CD4-positive, alpha-beta T cell treated with Interleukin-2 at 100 ng/mL for 4 hours (primary cell): ENCODE measurements around the gene ZNF446.
A peak's percentile ranks its signal among the peaks of the same experiment; 100 is the strongest.
"Not testable (repeated sequence)": the region's sequence is repeated elsewhere in the genome, so short reads cannot be mapped to it uniquely, and the experiment has no call there.

Experiments used
- DNase-seq: peaks from one replicate; pipeline ENCODE4 v3.0.0-alpha.2; 2020; ENCODE audit warnings: low spot score

Gene ZNF446

DNA sequence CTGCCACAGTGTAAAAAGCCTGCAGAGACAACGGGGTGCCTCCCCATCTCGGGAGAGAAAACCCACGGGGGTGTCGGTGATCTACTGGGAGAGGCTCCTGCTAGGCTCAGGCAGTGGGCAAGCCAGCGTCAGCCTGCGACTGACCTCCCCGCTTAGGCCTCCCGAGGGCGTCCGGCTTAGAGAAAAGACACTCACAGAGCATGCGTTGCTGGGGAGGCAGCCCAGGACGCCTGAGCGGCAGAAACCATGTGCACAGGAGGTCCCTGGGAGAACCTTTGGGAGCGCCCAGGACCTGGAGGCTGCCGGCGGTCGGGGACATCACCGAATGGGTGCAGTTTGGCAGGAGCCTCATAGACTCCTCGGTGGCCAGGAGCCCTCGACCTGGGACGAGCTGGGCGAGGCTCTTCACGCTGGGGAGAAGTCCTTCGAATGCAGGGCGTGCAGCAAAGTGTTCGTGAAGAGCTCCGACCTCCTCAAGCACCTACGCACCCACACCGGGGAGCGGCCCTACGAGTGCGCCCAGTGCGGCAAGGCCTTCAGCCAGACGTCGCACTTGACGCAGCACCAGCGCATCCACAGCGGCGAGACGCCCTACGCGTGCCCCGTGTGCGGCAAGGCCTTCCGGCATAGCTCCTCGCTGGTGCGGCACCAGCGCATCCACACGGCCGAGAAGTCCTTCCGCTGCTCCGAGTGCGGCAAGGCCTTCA is 5.2 kb upstream of the ZNF446 start:
- not testable (repeated sequence) for DNase-seq

DNA sequence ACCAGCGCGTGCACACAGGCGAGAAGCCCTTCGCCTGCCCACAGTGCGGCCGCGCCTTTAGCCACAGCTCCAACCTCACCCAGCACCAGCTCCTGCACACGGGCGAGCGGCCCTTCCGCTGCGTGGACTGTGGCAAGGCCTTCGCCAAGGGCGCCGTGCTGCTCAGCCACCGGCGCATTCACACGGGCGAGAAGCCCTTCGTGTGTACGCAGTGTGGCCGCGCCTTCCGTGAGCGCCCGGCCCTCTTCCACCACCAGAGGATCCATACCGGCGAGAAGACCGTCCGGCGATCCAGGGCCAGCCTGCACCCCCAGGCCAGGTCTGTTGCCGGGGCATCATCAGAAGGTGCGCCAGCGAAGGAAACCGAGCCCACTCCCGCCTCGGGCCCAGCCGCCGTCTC is 4.4 kb upstream of the ZNF446 start:
- DNase-seq, result no peak

DNA sequence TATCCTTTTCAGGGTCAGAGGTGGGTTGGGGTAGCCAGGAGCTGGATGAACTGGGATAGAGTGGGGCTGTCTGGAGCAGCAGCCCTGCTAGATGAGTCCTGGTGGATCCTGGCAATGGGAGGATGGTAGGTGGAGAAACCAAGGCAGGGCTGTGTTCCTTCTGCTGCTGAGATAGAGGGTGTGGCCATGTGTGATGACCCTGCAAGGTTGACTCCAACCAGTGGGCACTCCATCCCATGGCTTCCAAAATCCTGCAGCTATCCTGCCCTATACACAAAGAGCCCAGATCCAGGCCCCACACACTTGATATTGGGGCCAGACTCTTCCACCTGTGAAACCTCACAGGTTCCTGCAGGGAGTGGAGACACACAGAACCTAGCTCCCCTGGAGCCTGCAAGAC is 2.4 kb upstream of the ZNF446 start:
- DNase-seq, result no peak

DNA sequence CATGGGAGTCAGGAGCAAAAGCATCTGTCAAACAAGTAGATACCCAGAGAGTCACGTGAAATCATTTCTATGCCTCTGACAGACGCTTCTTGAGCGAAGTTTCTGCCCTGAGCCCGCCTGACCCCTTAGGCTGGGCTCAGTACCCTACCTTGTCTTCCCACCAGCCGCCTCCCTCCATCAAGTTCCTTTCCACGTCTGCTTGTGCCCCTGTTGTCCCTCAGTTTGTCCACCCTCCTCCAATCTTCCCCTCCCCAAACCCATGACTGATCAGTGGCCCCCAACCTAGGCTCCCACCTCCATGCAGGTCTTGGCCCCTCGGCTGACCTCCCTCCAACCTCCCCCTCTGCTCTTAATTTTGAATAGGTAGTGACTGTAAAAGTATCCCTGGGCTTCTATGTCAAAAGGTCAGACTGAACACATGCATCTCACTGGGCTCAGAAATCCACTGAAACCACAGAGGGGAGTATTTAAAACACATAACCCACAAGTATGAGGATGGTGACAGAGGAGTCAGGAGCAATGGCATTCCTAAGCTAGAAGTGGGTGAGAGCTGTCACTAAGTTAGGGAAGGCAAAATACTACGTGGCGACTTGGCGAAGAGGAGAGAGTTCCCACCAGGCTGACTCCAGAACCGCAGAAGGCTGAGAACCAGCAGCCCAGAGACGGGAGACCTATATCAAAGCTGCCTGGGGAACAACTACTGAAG is 1.7 kb upstream of the ZNF446 start:
- no peak for DNase-seq

DNA sequence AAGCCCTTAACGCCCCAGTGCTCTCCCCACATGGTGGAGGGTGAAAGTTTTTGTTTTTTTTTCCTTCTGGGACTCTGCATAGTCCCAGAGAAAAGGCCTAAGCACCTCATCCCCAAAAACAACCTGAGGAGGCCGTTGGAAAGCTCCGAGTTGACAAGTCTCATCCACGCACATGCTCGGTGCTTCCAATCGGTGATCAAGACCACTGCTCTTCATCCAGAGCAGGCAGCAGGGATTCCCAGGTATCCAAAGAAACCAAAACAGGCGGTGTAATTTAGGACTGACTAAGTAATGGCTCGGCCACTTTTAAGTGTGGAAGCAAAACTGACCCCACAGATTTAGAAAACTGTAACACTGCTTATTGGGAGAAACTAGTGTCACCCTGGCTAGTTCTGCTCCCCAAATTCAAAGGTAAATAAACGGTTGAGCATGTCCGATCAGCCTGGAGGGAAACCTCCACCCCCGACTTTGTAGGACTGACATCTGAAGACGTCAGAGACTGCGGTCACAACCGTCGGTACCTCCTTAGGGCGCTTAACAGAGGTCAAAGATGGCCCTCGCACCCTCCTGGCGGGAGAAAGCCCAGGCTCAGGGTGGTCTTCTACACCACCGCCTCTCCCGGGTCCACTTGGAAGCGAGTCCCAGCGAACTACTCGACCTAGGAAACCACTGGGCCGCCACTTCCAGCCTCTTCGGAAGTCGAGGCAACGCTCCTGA is 997 bp upstream of the ZNF446 start:
- no peak for DNase-seq

DNA sequence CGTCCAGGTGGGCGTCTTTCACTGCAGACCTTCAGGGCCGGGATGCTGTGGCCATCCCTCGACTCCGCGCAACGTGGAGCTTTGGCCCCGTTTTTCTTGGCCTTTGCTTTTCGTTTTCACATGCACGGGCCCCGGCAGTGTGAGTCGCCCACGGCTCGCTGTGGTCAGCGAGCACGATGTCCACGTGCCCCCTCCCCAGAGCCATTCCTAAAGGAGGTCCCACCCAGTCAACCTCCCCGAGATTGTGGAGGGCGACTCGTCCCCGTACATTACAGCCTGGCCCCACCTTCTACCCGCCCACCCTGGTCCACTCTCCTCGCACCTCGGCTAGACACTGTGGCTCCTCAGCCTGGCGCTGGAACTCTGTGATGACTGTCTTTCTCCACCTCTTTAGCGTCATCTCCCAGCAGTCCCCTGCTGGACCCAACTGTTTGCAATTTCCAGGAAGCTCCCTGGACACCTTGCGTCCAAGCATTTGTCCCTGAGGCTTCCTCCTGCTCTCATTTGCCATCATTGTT is 405 bp downstream of the ZNF446 start:
- no peak for DNase-seq

DNA sequence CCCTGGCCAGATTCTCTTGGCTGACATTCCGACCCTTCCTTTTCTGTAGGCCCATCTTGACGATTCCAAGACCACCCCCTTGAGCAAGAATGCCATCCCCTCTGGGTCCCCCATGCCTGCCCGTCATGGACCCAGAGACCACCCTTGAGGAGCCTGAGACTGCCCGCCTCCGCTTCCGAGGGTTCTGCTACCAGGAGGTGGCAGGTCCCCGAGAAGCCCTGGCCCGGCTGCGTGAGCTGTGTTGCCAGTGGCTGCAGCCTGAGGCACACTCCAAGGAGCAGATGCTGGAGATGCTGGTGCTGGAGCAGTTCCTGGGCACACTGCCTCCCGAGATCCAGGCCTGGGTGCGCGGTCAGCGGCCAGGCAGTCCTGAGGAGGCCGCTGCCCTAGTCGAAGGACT is 978 bp downstream of the ZNF446 start:
- DNase-seq, result no peak

DNA sequence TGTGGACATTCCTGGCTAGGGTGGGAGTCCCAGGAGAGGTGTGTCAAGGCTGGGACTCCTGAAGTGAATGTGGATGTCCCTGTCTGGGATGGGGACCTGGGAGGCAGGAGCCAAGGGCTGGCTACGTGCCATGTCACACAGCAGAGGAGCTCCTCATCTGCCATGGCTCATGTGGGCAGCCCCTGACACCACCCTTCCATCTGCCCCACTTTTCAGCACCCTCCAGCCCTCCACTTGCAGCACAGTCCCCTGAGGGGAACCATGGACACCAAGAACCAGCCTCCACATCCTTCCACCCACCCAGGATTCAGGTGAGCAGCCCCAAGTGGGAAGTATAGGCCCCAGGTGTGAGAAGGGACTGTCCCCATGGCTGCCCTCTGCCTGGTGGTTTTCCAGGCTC is 1.7 kb downstream of the ZNF446 start:
- no peak for DNase-seq

DNA sequence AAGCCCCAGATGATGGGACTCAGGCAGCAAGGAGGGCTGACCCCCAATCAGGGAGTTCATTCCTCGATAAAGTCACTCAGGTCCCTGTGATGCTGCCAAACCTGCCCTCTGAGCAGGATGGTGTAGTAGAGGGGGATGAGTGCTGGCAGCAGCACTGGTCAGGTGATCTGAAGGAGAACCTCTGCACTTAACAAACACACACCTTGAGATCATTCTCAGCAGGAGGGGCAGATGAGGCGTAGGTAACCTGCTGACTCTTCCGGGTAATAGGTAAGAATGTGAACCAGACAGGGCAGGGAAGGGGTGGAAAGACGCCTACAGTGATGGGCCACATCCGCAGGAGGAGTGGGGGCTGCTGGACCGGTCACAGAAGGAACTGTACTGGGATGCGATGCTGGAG is 3.2 kb downstream of the ZNF446 start:
- no peak for DNase-seq

DNA sequence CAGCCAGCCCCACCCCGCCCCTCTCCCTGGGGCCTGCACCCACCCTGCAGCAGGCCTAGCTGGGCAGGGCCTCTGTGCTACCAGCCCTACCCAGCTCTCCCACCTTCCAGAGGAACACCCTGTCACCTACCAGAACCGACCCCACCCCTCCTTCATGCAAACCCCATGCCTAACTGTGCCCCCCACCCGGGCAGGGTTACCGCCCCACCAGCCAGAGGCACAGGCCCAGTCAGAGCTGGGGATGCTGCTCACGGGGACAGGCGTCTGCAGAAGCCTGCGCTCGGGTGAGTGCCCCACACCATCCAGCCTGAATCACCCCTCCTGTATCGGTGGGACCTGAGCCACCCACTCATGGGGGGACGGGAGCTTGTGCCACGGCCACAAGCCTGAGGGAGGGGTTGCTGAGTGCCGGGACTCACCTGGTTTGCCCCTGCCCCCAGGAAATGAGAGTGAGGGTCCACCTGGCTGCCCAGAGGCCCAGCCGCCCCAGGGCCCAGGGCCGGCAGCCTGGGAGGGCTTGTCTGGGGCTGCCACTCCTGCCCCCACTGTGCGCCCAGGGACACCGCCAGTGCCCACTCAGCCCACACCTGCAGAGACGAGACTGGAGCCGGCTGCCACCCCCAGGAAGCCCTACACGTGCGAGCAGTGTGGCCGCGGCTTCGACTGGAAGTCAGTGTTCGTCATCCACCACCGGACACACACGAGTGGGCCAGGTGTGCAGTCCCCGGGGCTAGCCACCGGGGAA is 3.8 kb downstream of the ZNF446 start:
- DNase-seq, result no peak

DNA sequence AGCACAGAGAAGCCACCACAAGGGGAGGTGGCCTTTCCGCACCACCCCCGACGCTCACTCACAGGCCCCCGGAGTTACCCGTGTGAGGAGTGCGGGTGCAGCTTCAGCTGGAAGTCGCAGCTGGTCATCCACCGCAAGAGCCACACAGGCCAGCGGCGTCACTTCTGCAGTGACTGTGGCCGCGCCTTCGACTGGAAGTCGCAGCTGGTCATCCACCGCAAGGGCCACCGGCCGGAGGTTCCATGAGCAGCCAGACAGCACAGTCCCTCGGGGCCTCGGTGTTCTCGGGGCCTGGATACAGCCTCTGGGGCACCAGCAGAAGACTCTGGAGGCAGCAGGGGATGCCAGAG is 4.3 kb downstream of the ZNF446 start:
- DNase-seq, result no peak

DNA sequence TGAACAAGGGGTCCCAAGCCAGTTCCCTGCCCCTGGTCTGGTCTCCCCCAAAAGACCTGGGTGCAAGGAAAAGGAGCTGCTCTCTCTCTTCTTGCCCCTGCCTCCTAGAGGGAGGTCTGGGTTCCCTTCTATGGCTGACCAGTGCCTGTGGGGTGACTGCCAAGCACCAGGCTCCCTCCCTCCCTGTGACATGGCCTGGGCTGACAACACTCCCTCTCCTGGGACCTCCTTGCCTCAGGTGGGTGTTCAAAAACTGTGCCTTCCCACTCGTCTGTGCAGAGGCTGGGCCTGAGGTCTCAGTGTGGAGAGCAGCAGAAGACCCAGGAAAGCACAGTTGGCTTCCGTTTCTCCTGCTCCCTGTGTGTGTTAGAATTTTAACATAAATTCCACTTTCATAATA is 4.7 kb downstream of the ZNF446 start:
- no peak for DNase-seq

DNA sequence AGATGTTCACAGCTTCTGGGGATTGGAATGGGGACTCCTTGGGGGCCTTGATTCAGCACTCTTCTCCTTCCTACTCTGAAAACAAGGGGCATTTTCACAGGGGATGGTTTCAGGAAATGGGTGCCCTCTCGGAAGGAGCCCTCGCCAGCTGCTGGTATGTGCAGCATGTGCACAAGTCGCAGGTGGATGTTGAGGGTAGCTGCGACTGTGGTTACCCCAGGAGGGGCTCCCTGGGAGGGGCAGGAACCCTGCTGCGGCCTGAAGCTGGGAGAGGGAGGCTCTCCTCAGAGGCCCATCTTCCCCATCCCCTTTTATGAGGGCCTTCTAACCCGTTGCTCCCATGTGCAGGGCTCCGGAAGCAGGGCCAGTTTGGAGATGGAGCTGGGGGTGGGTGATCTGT is 6.2 kb downstream of the ZNF446 start:
- DNase-seq, result no peak

DNA sequence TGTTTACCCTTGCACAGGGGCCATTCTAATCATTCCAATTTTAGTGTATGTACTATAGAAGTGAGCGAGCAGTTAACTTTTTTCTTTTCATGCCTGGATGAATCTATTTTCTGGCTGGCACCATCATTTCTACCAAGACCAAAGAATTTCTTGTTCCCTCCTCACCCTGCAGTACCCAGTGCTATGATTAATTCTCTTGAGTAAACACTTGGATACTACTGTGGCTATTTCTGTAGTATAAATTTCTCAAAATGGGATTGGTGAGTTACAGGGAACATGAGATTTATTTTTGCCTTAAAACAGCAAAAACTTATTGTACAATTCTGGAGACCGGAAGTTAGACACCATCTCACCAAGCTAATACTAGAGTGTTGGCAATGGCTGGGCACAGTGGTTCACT is 7.6 kb downstream of the ZNF446 start:
- DNase-seq, result no peak

DNA sequence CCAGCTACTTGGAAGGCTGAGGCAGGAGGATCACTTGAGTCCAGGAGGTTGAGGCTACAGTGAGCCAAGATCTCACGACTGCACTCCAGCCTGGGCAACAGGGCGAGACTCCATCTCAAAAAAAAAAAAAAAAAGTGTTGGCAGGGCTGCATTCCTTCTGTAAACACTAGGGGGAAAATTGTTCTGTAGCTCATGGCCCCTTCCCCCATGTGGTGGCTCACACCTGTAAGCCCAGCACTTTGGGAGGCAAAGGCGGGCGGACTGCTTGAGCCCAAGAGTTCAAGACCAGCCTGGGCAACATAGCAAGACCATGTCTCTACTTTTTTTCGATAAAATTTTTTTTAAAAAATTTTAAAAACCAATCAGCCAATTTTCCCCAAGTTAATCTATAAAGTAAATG is 8.2 kb downstream of the ZNF446 start:
- DNase-seq, result not testable (repeated sequence)

DNA sequence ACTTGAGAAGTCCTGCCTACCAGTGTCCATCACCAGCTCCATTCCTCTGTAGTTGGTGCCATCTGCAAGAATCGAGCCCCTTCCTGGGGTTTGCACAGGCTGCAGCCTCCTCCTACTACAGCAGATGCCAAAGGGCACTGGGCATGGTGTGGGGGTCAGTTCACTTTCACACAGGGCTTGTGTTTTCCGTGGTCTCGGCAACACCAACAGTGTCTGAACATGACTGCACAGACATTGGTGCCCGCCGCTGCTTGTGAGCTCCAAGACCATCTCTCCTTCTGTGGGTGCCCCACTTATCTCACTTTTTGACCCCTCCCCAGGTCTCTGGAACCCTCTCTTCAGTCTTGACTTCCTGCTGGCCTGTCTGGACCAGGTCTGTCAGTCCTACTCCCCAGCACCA is 15.2 kb downstream of the ZNF446 start:
- DNase-seq, result no peak

DNA sequence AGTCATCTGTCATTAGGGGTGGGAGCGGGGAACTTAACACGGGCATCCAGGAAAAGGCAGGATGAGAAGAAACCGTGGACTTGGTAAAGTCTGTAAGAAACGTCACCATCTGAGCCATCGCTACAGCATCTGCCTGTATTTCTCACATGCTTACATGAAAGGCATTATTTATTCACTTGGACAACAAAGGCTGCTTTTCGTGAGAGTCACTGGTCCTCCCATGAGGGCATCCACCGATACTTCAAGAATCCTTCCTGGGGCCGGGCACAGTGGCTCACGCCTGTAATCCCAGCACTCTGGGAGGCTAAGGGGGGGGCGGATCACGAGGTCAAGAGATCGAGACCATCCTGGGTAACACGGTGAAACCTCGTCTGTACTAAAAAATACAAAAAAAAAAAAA is 16.1 kb downstream of the ZNF446 start:
- no peak for DNase-seq

DNA sequence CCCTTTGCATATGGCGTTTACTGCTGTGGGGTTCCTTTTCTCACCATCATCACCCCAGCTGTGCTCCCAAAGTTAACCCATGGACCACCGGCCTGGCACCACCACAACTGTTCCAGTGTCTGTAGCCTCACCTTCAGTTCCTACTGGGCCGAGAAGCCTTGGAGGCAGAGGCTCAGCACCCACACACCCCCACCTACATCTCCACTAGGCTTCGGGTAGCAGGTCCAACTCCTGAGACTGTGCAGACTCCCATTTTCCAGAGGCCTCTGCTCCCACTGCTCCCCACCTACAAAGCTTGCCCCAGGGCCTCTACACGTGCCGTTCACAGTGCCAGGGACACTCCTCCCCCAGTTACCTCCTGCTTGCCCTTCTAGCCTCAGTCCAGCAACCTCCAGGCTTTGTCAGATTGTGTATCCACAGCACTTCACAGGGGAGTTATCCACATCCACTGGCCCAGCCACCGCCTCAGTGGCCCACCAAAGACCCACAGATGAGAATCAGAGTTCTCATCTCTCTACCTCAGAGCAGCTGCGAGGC is 21.6 kb downstream of the ZNF446 start:
- DNase-seq, result no peak

DNA sequence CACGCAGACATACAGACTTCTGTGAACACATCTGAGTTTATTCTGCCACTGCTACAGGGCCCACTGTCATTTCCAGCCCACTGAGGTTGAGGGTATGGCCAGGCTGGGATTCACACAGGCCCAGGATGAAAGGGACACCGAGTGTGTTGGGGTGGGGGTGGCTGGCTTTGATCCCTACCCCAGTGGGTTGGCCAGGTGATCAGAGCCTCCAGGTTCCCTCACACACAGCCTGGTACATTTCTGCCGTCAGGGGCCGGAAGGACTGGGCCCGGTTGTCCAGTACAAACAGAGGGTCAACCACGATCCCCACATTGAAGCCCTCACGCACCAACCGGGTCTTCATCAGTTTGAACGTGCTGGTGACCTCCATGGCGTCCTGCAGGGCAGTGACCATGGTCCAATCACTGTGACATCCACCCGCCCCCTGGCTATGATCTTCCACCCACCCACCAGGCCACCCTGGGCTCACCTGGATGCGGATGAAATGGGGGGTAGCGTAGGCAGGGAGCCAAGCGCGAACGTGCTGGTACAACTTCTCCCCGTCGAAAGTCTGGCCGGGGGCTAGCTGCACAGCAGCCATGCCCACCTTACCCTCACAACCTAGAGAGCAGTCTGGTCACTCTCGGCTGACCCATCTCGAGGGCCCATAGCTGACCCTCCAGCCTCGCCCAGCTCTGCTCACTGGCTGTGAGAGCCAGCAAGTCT is 22.3 kb downstream of the ZNF446 start:
- no peak for DNase-seq

DNA sequence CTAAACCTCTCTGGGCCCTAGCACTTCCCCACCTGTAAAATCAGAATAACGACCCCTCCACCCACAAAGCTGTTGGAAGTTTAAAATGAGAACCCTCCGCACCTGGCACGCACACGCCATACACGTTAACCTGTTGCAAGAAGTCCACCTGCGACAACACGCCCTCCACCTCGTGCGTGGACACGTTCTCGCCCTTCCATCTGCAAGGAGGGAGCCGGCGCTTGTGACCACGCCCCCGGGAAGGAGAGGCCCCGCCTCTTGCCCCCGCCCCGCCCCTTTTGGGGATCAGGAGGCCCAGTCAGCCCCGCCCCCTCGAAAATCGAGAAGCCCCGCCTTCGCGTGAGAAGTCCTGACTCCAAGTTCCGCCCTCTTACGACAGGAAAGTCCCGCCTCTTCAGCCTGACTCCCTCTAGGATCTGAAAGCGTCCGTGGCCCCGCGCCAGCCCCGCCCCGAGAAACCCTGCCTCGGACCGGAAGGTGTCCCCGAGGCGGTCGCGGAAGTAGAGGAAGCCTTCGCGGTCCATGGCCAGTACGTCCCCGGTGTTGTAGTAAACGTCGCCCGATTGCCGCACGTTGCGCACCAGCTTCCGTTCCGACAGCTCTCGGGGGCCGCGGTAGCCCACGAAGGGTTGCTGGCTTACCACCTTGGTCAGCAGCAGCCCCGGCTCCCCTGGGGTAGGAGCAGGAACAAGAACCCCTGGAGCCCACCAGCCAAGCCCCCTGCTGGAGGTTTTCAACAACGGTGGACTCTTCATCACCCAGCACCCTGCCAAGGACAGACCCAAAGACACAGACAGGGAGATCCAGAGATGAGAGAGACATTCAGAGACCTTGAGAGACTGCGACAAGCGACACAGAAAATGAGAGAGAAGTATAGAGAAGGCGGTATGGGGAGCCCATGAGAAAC is 23.1 kb downstream of the ZNF446 start:
- DNase-seq, result peak; percentile 96

DNA sequence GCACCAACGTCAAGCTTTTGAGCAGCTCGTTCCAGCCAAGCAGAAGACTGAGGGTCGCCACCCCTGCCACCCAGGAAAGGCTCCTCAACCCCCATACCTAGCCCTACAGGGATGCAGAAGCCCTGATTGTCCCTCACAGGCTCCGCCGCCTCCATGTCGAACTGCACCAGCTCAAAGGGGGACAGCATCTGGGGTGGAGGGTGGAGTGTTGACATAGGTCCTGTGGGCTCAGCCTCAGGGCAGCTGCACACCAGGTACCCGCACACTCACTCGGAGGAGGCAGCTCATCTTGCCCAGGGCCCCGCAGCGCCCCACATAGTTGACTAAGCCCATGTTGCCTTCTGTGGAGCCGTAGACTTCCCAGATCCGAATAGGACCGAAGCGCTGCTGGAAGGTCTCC is 24.1 kb downstream of the ZNF446 start:
- DNase-seq, result no peak
